NCI-H1105 (cell line): ENCODE measurements around the gene ANKS1B.
"Not testable (repeated sequence)": the region's sequence is repeated elsewhere in the genome, so short reads cannot be mapped to it uniquely, and the experiment has no call there.

Experiments used
- DNase-seq: peaks from one replicate; lab custom pipeline; 2025; lab: John Stamatoyannopoulos, UW

ANKS1B gene

DNA sequence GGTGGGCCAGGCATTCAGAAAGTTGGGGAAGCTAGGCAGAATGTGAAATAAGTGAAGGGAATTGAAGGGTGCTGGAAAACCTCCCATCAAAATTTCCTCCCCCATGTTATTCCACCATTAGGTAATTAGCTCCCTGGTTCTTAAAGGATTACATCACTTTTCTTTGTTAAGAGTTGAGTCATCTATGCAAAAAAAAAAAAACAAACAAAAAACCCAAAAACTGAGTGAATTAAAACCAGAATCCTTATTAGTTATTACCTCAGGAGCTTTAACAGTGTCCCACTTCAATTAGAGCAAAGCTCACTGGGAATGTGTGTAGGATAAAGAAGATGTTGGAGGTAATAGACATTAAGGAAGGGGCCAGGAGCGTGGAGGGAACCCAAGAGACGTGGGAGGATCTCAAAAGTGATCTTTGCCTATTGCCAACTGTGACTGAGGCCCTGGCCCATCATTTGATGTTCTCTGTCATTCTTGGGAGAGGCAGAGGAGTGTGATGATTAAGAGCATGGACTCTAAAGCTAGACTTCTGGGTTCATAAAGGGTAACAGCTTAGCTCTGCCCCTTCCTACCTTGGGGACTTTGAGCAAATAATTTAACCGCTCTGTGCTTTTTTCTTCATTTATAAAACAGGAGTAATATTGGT lies 975.0 kb downstream of the ANKS1B start:
- no peak for DNase-seq

DNA sequence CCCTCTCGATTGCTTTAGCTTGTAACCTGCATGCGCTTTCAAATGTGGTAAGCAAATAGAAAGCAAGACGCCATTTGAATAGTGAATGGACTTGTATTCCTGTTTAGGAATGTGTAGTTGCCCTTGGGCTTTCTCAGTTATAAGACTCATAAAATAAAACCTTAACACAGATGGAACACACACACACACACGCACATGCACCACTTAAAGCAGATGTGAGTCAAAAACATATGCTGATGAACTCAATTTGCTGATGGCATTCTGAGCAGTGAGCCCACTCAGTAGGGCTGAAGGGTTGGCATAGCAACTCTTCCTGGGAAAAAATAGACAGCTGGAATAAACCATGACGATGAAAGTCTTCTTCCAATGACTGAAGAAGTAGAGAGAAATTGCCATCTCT lies 979.1 kb downstream of the ANKS1B start:
- DNase-seq = no peak

DNA sequence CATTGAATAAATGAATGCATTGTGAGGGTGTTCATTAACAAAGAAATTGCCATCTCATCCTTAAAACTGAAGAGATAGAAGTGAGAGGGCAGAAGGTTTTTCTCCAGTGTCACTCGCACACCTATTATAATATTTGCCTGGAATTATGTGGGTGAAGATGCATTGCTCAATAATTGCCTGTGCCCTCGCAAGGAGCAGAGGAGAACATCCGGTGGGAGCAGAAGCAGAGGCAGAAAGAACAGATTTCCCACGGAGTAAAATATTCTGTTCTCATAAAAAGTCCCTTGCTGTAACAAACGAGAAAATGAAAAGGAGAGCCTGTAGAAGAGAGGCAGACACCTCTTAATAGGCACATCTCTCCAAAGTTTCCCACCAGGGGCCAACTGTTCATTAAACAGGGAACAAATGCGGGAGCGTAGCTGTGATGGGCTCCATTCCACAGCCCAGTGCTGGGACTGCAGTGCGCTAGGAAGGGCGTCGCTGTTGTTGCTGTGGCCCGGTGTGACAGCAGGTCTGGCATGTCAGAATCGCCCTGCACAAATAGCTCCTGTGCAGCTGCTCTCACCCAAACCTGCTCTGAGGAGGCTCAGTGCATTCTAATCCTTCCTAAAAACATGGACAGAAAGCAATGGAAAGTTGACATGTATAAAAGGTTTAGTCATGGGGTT lies 979.8 kb downstream of the ANKS1B start:
- DNase-seq = no peak

DNA sequence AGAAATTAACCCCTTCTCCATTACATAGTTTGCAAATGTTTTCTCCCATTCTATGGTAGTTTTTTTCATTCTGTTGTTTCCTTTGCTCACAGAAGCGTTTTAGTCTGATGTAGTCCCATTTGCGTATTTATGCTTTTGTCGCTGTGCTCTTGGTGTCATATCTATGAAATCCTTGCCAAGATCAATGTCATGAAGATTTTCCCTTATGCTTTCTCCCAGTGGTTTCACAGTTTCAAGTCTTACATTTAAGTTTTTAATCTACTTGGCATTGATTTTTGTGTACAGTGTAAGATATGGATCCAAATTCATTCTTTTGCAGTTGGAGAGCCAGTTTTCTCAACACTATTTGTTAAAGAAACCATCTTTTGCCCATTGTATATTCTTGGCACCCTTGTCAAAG lies 982.0 kb downstream of the ANKS1B start:
- no peak for DNase-seq

DNA sequence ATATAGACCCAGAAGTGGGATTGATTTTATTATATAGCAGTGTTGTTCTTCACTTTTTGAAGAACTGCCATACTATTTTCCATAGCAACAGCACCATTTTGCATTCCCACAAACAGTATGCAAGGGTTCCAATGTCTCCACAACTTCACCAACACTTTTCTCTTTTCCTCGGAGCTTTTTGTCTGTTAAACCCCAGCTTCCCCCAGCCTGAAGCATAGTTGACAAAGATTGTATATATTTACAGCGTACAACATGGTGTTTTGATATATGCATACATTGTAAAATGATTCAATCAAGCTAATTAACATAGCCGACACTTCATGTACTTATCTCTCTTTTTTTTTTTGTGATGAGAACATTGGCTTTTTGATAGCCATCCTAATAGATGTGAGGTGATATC lies 982.6 kb downstream of the ANKS1B start:
- no peak for DNase-seq

DNA sequence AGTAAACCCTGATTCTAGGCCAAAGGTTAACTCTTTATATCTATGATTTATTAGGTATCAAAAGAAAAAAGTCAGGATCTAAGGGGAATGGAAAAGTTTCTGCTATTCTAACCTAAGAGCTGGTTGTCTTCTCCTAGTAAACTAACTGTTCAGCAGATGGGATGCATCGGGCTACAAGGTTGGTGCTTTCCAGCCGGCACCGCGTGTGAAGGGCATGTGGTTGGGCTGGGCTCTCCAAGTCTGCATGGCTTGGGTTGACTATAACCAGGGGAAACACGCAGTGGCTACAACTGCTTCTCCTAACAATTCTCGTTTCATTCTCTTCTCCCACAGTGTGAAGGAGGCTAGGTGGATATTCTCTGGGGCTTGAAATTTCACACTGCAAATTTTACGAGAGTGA lies 985.2 kb downstream of the ANKS1B start:
- DNase-seq = no peak

DNA sequence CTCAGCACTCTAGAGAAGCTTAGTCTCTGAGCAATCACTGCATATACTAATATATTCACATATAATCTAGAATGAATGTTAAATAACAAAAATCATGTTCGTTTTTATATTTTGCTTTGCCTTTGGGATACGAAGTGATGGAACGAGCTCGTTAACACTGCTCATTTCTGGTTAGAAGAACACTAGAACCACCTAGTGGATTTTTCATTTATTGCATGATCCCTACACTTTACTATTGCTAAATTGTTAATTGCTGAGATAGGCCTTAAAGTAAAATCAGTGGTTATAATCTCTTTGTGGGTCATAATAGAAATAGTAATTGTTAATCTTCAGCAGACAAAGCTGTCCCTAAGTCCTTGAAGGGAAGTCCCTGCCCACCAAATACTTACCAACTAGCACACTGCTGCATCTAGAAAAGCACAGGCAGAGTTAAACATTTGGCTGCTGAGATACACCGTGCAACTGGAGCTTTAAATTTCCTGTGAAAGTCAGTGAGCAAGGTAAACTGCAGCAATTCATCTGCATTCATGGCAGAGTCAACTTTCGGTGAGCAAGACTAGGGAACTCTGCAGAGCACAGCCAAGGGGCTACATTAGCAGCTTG lies 985.9 kb downstream of the ANKS1B start:
- DNase-seq = peak; percentile 39

DNA sequence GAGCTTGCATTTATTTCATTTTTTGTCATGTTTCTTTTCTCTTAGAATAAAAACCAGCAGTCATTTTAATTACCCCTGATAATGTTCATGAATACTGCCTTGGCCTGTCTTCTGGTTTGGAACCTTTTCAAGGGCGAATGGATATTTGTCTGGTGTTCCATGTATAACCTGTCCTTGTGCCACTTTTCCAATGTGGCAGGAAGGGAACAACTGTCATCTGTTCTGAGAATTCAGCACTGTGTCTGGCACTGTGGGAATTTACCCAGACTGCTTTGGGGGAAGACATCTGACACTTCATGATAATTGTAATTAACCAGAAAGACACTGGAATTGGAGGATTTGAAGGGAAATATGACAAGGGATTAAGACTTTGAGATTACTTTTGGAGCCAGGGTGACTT lies 986.8 kb downstream of the ANKS1B start:
- no peak for DNase-seq

DNA sequence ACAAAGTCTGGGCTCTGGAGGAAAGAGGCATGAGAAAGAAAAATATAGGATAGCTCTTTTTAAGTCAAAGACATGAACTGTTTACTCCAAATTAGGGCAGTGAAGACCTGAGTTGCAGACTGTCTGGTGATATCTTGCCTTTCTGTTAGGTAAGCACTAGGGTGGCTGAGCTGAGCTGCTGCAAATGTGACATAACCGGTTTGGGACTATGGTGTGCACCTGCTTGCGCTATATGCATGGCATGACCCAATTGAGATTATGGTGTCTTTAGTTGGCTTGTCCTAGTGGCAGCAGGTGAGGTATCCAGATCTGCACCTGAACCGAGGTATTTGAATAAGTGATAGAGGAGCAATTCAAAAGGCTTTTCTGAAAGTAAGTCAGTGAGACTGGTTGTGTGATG lies 994.1 kb downstream of the ANKS1B start:
- no peak for DNase-seq

- DNase-seq = no peak
Measured at GRCh38 chr12:98985156-98985555, 999.6 kb downstream of the ANKS1B start.

GRCh38 chr12:98983647-98984046 lies 1001.1 kb downstream of the ANKS1B start:
- DNase-seq = no peak

- no peak for DNase-seq
Measured at GRCh38 chr12:98980508-98980907, 1004.2 kb downstream of the ANKS1B start.

GRCh38 chr12:98977186-98977585 lies 1007.5 kb downstream of the ANKS1B start:
- no peak for DNase-seq

GRCh38 chr12:98974767-98975381 lies 1009.9 kb downstream of the ANKS1B start:
- no peak for DNase-seq

DNA sequence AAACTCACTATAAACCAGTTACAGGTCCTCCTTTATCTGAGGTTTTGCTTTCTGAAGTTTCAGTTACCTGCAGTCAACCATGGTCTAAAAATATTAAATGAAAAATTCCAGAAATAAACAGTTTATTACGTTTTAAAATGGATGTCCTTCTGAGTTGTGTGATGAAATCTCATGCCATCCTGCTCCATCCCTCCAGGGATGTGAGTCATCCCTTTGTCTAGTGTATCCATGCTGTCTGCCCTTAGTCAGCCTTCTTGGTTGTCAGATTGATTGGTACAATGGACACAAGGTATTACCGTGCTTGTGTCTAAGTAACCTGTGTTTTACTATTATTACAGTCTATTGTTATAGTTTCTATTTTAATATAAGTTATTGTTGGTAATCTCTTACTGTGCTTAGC lies 1011.3 kb downstream of the ANKS1B start:
- no peak for DNase-seq

- DNase-seq = no peak
Measured at GRCh38 chr12:98970950-98971349, 1013.8 kb downstream of the ANKS1B start.

DNA sequence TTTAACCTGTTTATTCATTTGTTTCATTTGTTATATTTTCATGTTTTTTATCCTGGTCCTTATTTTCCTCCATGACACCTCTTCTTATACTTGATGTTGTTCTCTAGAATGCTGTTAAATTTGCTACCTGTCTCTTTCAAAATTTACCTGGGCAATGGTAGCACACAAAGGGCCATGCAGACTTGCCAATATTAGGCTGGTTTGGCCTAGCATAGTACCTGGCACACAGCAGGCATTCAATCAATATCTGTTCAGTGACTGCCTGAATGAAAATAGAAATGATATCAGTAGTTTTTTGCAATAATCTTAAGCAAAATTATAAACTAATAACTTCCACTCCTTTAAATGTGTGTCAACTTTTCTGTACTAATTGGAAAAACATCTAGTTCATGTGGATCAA lies 1014.5 kb downstream of the ANKS1B start:
- no peak for DNase-seq

DNA sequence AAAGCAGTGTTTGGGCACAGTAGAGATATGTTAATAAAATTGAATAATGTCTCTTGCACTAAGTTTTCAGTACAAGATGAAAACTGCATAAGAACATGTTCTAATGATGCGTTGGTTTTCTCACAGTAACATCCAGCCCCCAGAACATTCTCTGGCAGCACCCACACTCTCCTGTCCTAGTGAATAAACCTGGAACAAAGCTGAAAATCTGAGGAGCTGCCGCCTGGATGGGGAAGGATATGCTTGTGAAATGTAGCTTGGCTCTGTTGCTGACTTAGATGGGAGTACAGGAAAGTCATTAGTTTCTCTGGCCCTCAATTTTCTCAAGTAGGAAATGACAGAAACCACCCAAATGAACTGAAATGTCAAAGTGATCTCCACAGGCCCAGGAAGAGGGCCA lies 1015.8 kb downstream of the ANKS1B start:
- no peak for DNase-seq

DNA sequence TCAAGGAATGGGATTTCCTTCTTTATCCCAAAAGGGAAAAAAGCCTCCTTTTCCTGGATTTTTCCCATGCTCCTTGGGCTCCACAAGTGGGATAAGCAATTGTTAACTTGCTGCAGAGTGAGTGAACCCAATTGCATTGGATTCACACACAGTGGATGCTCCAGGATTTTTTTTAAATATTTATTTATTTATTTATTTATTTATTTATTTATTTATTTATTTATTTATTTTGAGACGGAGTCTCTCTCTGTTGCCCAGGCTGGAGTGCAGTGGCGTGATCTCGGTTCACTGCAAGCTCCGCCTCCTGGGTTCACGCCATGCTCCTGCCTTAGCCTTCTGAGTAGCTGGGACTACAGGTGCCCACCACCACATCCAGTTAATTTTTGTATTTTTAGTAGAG lies 1027.6 kb downstream of the ANKS1B start:
- DNase-seq = not testable (repeated sequence)

GRCh38 chr12:98955284-98955683 lies 1029.5 kb downstream of the ANKS1B start:
- DNase-seq = no peak

GRCh38 chr12:98954506-98954905 lies 1030.2 kb downstream of the ANKS1B start:
- DNase-seq = no peak

- DNase-seq = no peak
Measured at GRCh38 chr12:98951406-98951805, 1033.3 kb downstream of the ANKS1B start.

DNA sequence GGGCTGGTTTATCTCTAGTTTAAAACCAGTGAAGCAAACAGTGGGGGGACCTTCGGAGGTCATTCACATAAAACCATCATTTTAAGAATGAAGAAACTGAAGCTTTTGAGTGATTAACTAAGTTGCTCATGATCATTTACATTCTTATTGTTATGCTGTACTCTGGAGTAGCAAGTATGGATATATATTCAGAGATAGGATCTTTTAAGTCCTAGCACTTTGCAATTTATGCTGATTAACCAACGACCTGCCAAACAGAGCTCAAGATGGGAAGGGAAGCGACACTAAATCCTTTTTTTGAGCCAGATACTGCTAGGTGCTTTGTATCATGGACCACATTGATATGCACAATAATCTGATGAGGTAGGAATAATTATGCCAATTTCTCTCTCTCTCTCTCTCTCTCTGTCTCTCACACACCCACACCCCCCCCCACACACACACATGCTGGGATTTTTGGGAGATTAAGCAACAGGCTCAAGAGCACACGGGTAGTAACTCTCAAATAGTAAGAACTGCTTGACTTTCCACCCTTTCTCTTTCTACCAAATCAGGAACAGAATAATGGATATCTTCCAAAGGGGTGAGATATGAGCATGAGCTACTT lies 1036.3 kb downstream of the ANKS1B start:
- DNase-seq = no peak
